ENCODE measurements around the gene CIB1. TPM values are rescaled to one million over a fixed set of nuclear protein-coding genes. Genes with fewer than 3 reads are reported as not detected.

Gene CIB1
- polyA plus RNA-seq, 1 experiment, result 40.4 TPM

GRCh38 chr15:90240856-90241255 is 7.1 kb upstream of the CIB1 start:
- ChIA-PET POLR2A (interaction anchor here (0.9 kb wide), 1 partner anchor 8 kb away, joined by 3 read pairs; no protein-coding TSS in a partner anchor), CTCF (no interaction called here)
- no peak for TF ChIP-seq CTCF (IDR thresholded peaks at IDR 0.05; ENCODE audit: low read depth, low read length)
- no peak overlapping the region for H3K27ac ChIP-seq (ENCODE audit: low read depth, low read length)
- no peak overlapping the region for H3K4me3 ChIP-seq (ENCODE audit: low read depth, low read length)
- DNase-seq (ENCODE audit: low read depth, low spot score), result no peak
- H3K27me3 ChIP-seq (ENCODE audit: control insufficient read depth, insufficient read depth, low read length), result no peaks in the 10 kb centered on the region
- H3K9me3 ChIP-seq (ENCODE audit: control insufficient read depth, insufficient read depth, low read length), result no peaks in the 10 kb centered on the region; the same call in 1 of the 2 replicates

- H3K9me3 ChIP-seq (ENCODE audit: control insufficient read depth, insufficient read depth, low read length), result no peaks in the 10 kb centered on the region; the same call in 1 of the 2 replicates
- no peak for DNase-seq (ENCODE audit: low read depth, low spot score)
- TF ChIP-seq CTCF (IDR thresholded peaks at IDR 0.05; ENCODE audit: low read depth, low read length), result no peak
- no peak overlapping the region for H3K4me3 ChIP-seq (ENCODE audit: low read depth, low read length)
- no peak overlapping the region for H3K27ac ChIP-seq (ENCODE audit: low read depth, low read length)
- ChIA-PET POLR2A (no interaction called here), CTCF (no interaction called here)
- H3K27me3 ChIP-seq (ENCODE audit: control insufficient read depth, insufficient read depth, low read length), result no peaks in the 10 kb centered on the region
Observed at GRCh38 chr15:90239371-90239770, 5.6 kb upstream of the CIB1 start.

GRCh38 chr15:90234096-90234988 is 601 bp upstream of the CIB1 start, which contains the start of gene GDPGP1:
Gene GDPGP1 (plus strand): TSS chr15:90234209. CDS start chr15:90240909, 6,700 bp downstream.
- H3K27ac ChIP-seq (ENCODE audit: low read depth, low read length), result peak within 1 kb of the TSS; percentile 65
- peak within 1 kb of the TSS; percentile 82 for H3K4me3 ChIP-seq (ENCODE audit: low read depth, low read length)
- CTCF ChIA-PET, result interaction anchor here (0.5 to 4.8 kb wide), 13 partner anchors 12 to 474 kb away, joined by 3 to 36 read pairs (median 5); partner anchors contain the start of gene SEMA4B
- H3K27me3 ChIP-seq (ENCODE audit: control insufficient read depth, insufficient read depth, low read length), result no peaks in the 10 kb centered on the region
- no peak for DNase-seq (ENCODE audit: low read depth, low spot score)
- POLR2A ChIA-PET, result interaction anchor here (0.5 to 1.1 kb wide), 9 partner anchors 13 to 340 kb away, joined by 3 to 6 read pairs (median 4); partner anchors contain the start of genes AP3S2 and NGRN
- TF ChIP-seq CTCF (IDR thresholded peaks at IDR 0.05; ENCODE audit: low read depth, low read length), result no peak
- no peaks in the 10 kb centered on the region; the same call in 1 of the 2 replicates for H3K9me3 ChIP-seq (ENCODE audit: control insufficient read depth, insufficient read depth, low read length)

DNA sequence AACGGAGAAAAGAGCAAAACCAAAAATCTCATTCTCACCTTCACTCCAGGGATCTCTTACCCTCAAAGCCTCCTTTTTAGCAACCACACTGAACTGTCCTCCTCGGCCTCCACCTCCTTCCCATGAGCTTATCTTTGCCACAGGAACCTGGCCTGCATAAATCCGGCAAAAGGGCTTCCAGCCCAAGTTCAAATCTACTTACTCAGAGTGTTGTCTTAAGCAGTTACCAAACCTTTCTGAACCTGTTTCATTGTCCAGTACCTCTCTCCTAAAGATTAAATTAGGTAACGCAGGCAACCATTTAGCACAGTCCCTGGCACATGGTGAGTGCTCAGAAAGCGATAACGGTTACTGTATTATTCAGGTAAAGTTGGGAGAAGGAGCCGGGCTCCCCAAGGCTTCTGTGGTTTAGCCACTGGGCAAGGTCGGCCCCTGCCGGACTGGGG is 777 bp downstream of the CIB1 start:
- peak; percentile 60 for TF ChIP-seq CTCF (IDR thresholded peaks at IDR 0.05; ENCODE audit: low read depth, low read length)
- no peak for DNase-seq (ENCODE audit: low read depth, low spot score)
- ChIA-PET CTCF (interaction anchor here (0.6 to 4.8 kb wide), 17 partner anchors 11 to 723 kb away, joined by 3 to 36 read pairs (median 4); partner anchors contain the start of gene SEMA4B), POLR2A (interaction anchor here (0.6 to 1.0 kb wide), 4 partner anchors 18 to 335 kb away, joined by 3 to 5 read pairs (median 3); no protein-coding TSS in a partner anchor)
- H3K27ac ChIP-seq (ENCODE audit: low read depth, low read length), result peak overlapping the region; percentile 65
- H3K4me3 ChIP-seq (ENCODE audit: low read depth, low read length), result peak overlapping the region; percentile 81
- no peaks in the 10 kb centered on the region; the same call in 1 of the 2 replicates for H3K9me3 ChIP-seq (ENCODE audit: control insufficient read depth, insufficient read depth, low read length)
- H3K27me3 ChIP-seq (ENCODE audit: control insufficient read depth, insufficient read depth, low read length), result no peaks in the 10 kb centered on the region

All from AG04450 (cell line).